WTC11 (cell line): ENCODE measurements around the gene COL4A2. TPM values are rescaled to one million over a fixed set of nuclear protein-coding genes. Genes with fewer than 3 reads are reported as not detected.
A peak's percentile ranks its signal among the peaks of the same experiment; 100 is the strongest.

Experiments used
- ATAC-seq: fragments of 200-7000 bp; cut with Tn5 transposase; 2 replicates; pipeline ENCODE4 v1.10.0; 2021; ENCODE audit warnings: mild to moderate bottlenecking, moderate library complexity
- CTCF ChIA-PET: fragments of 300-600 bp; sonication (Branson Sonifier 250); formaldehyde crosslinking; loops from one replicate; lab custom pipeline; 2021; ENCODE audit warnings: antibody characterized with exemption; lab: Charles Lee
- POLR2A ChIA-PET: fragments of 350-600 bp; sonication (Branson Sonifier 250); formaldehyde crosslinking; loops from one replicate; lab custom pipeline; 2021; ENCODE audit warnings: antibody characterized with exemption; lab: Charles Lee
- DNase-seq: peaks from one replicate; pipeline ENCODE4 v3.0.0; 2021; ENCODE audit warnings: low spot score
- H3K27ac Mint-ChIP-seq: 2 replicates; pipeline ENCODE4 v1.8.0; 2021; ENCODE audit warnings: mixed read lengths
- H3K27me3 Mint-ChIP-seq: 2 replicates; pipeline ENCODE4 v1.8.0; 2021; ENCODE audit warnings: low read depth, mild to moderate bottlenecking, moderate library complexity, mixed read lengths
- H3K36me3 Mint-ChIP-seq: 2 replicates; pipeline ENCODE4 v1.8.0; 2021; ENCODE audit warnings: mixed read lengths
- H3K4me1 Mint-ChIP-seq: 2 replicates; pipeline ENCODE4 v1.8.0; 2022; ENCODE audit warnings: mixed read lengths
- H3K4me3 Mint-ChIP-seq: 2 replicates; pipeline ENCODE4 v1.8.0; 2021; ENCODE audit warnings: mild to moderate bottlenecking, moderate library complexity, mixed read lengths
- H3K9me3 Mint-ChIP-seq: 2 replicates; pipeline ENCODE4 v1.8.0; 2021; ENCODE audit warnings: mixed read lengths
- ELF4 ChIP-seq: sonication (generic); formaldehyde crosslinking; IDR thresholded peaks from 2 replicates; pipeline ENCODE4 v1.8.1; 2022; ENCODE audit warnings: low read depth, mild to moderate bottlenecking, moderate library complexity, missing genetic modification reagents
- EMX1 ChIP-seq: fragments of 250-450 bp; sonication (Bioruptor Pico); IDR thresholded peaks from 2 replicates; pipeline ENCODE4 v1.8.0; 2021; ENCODE audit warnings: mild to moderate bottlenecking
- ESRRA ChIP-seq: sonication (generic); formaldehyde crosslinking; IDR thresholded peaks from 2 replicates; pipeline ENCODE4 v1.8.1; 2022; ENCODE audit warnings: mild to moderate bottlenecking, missing genetic modification reagents, borderline replicate concordance
- FOXP1 ChIP-seq: sonication (generic); formaldehyde crosslinking; IDR thresholded peaks from 2 replicates; pipeline ENCODE4 v1.8.0; 2022; ENCODE audit warnings: missing genetic modification reagents, mild to moderate bottlenecking, moderate library complexity, borderline replicate concordance
- GRHL2 ChIP-seq: fragments of 250-450 bp; sonication (Bioruptor Pico); IDR thresholded peaks from 2 replicates; pipeline ENCODE4 v1.8.0; 2022; ENCODE audit warnings: mild to moderate bottlenecking, moderate library complexity; ENCODE audit not compliant: insufficient replicate concordance, severe bottlenecking
- HMGA2 ChIP-seq: fragments of 250-450 bp; sonication (Bioruptor Pico); IDR thresholded peaks from 2 replicates; pipeline ENCODE4 v1.4.0; 2021; ENCODE audit warnings: mild to moderate bottlenecking, moderate library complexity
- JUN ChIP-seq: sonication (generic); formaldehyde crosslinking; IDR thresholded peaks from 2 replicates; pipeline ENCODE4 v1.8.0; 2023; ENCODE audit warnings: mild to moderate bottlenecking, missing genetic modification reagents
- NFE2L1 ChIP-seq: sonication (generic); formaldehyde crosslinking; IDR thresholded peaks from 2 replicates; pipeline ENCODE4 v1.8.1; 2023; ENCODE audit warnings: missing genetic modification reagents
- NFYB ChIP-seq: sonication (generic); formaldehyde crosslinking; conservative IDR thresholded peaks from 2 replicates; pipeline ENCODE4 v1.8.0; 2022; ENCODE audit warnings: low read depth, missing genetic modification reagents
- NR2C2 ChIP-seq: sonication (generic); formaldehyde crosslinking; IDR thresholded peaks from 2 replicates; pipeline ENCODE4 v1.8.0; 2022; ENCODE audit warnings: mild to moderate bottlenecking, missing genetic modification reagents
- OVOL2 ChIP-seq: fragments of 250-450 bp; sonication (Bioruptor Pico); IDR thresholded peaks from 2 replicates; pipeline ENCODE4 v1.9.0; 2021; ENCODE audit warnings: mild to moderate bottlenecking, borderline replicate concordance
- TEAD1 ChIP-seq: sonication (generic); formaldehyde crosslinking; IDR thresholded peaks from 2 replicates; pipeline ENCODE4 v1.8.0; 2022; ENCODE audit warnings: mild to moderate bottlenecking, missing genetic modification reagents
- ZBTB21 ChIP-seq: sonication (generic); formaldehyde crosslinking; IDR thresholded peaks from 2 replicates; pipeline ENCODE4 v1.8.1; 2023; ENCODE audit warnings: mild to moderate bottlenecking, missing genetic modification reagents, borderline replicate concordance
- ZNF396 ChIP-seq: fragments of 250-450 bp; sonication (Bioruptor Pico); IDR thresholded peaks from 2 replicates; pipeline ENCODE4 v1.8.0; 2021; ENCODE audit warnings: mild to moderate bottlenecking, moderate library complexity, borderline replicate concordance
- total RNA-seq: library from RNA; stranded (reverse); gene quantifications from 3 replicates; pipeline ENCODE4 v1.2.3, GENCODE V29; 2021
- TF ChIP-seq, protein P1 (sequence below): sonication (generic); formaldehyde crosslinking; IDR thresholded peaks from 2 replicates; pipeline ENCODE4 v1.8.1; 2023; ENCODE audit warnings: mild to moderate bottlenecking, moderate library complexity, missing genetic modification reagents
- TF ChIP-seq, protein P2 (sequence below): sonication (generic); formaldehyde crosslinking; conservative IDR thresholded peaks from 2 replicates; pipeline ENCODE4 v1.8.1; 2022; ENCODE audit warnings: mild to moderate bottlenecking, missing genetic modification reagents
- TF ChIP-seq, protein P3 (sequence below): fragments of 250-450 bp; sonication (Bioruptor Pico); IDR thresholded peaks from 2 replicates; pipeline ENCODE4 v1.9.0; 2021; ENCODE audit warnings: mild to moderate bottlenecking
- TF ChIP-seq, protein P4 (sequence below): sonication (generic); formaldehyde crosslinking; IDR thresholded peaks from 2 replicates; pipeline ENCODE4 v1.8.0; 2022; ENCODE audit warnings: mild to moderate bottlenecking, missing genetic modification reagents
- TF ChIP-seq, protein P5 (sequence below): sonication (generic); formaldehyde crosslinking; IDR thresholded peaks from 2 replicates; pipeline ENCODE4 v1.8.0; 2022; ENCODE audit warnings: mild to moderate bottlenecking, missing genetic modification reagents
- TF ChIP-seq, protein P6 (sequence below): sonication (generic); formaldehyde crosslinking; IDR thresholded peaks from 2 replicates; pipeline ENCODE4 v1.8.0; 2022; ENCODE audit warnings: mild to moderate bottlenecking, missing genetic modification reagents
- TF ChIP-seq, protein P7 (sequence below): sonication (generic); formaldehyde crosslinking; IDR thresholded peaks from 2 replicates; pipeline ENCODE4 v1.8.1; 2022; ENCODE audit warnings: mild to moderate bottlenecking, missing genetic modification reagents, moderate library complexity, borderline replicate concordance
- TF ChIP-seq, protein P8 (sequence below): sonication (generic); formaldehyde crosslinking; IDR thresholded peaks from 2 replicates; pipeline ENCODE4 v1.8.1; 2023; ENCODE audit warnings: mild to moderate bottlenecking, missing genetic modification reagents, moderate library complexity

Gene COL4A2
- total RNA-seq, 1 experiment from 2014 or later = 109 TPM

DNA sequence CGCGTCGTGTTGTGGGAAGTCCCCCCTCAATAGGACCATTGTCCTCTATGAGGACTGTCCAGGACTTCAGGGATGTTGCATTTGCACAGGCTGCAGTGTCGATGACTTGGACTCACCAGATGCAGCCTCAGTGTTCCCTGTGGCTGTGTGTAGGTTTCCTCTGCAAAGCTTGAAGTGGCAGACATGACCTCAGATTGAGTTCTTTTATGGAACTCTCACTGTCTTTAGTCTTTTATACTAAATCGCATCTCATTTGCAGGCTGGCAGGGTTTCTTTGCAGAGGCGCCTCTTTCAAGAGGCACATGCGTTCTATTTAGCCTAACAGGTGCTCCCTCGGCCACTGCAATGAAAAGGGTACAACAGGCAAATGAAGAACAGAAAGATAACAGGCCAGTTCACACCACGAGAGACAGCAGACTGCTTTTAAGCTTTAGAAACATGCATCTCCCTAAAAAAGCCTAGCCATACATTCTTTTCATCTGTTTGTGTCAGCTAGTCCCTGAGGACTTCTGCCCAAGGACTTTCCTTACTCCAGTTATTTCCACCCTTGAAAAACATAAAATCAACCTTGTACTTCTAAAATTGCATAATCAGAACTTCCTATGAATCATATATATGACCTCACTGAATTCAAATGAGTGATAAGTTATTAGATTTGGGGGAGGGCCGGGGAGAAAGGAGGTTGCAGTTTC is 136.0 kb downstream of the COL4A2 start (continued):
- TF ChIP-seq, protein P1, sequence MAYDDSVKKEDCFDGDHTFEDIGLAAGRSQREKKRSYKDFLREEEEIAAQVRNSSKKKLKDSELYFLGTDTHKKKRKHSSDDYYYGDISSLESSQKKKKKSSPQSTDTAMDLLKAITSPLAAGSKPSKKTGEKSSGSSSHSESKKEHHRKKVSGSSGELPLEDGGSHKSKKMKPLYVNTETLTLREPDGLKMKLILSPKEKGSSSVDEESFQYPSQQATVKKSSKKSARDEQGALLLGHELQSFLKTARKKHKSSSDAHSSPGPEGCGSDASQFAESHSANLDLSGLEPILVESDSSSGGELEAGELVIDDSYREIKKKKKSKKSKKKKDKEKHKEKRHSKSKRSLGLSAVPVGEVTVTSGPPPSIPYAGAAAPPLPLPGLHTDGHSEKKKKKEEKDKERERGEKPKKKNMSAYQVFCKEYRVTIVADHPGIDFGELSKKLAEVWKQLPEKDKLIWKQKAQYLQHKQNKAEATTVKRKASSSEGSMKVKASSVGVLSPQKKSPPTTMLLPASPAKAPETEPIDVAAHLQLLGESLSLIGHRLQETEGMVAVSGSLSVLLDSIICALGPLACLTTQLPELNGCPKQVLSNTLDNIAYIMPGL = no peak

DNA sequence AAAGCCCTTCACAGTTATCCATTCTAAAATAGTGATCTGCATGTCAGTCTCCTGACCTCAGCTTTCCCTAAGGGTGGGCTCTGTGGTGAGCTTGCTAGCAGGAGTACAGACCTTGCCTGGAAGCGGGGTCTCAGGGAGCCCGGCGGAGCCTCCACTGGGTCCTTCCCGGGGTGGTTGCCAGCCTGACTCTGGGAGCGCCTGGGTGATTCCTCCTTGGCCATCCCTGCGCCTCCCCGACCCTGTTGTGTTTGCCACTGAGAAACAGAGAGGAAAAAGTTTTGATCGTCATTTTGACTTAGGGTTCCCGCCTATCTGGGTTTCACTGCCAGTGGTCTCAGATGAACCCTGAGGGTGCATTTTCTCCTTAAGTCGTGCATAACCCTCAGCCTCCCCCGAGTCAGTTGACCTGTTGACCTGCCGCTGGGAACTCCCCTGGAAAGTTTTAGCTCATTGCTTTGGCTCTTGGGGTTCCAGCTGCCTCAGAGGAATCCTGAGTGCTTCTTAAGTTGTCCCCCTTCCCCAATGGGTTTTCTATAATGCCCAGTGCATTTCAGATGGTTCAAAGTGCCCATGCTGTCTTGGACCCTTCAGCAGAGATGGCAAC is 136.6 kb downstream of the COL4A2 start:
- peaks cover 21% of the 10 kb centered on the region for H3K36me3 Mint-ChIP-seq
- ChIA-PET POLR2A (no interaction called here), CTCF (interaction anchor here (0.9 to 2.0 kb wide), 5 partner anchors 12 to 204 kb away, joined by 3 to 16 read pairs (median 3); no protein-coding TSS in a partner anchor)
- peak; percentile 20; the same call in 1 of the 2 replicates for ATAC-seq
- H3K27ac Mint-ChIP-seq = no peak overlapping the region
- H3K27me3 Mint-ChIP-seq = no peaks in the 10 kb centered on the region
- peaks cover 18% of the 10 kb centered on the region for H3K4me1 Mint-ChIP-seq
- TF ChIP-seq FOXP1 (CRISPR knock-in tag) = no peak
- TF ChIP-seq ZNF396 (CRISPR knock-in tag) = no peak
- no peak for TF ChIP-seq ZBTB21 (CRISPR knock-in tag)
- TF ChIP-seq, protein P2, sequence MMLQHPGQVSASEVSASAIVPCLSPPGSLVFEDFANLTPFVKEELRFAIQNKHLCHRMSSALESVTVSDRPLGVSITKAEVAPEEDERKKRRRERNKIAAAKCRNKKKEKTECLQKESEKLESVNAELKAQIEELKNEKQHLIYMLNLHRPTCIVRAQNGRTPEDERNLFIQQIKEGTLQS (CRISPR knock-in tag) = no peak
- TF ChIP-seq, protein P3, sequence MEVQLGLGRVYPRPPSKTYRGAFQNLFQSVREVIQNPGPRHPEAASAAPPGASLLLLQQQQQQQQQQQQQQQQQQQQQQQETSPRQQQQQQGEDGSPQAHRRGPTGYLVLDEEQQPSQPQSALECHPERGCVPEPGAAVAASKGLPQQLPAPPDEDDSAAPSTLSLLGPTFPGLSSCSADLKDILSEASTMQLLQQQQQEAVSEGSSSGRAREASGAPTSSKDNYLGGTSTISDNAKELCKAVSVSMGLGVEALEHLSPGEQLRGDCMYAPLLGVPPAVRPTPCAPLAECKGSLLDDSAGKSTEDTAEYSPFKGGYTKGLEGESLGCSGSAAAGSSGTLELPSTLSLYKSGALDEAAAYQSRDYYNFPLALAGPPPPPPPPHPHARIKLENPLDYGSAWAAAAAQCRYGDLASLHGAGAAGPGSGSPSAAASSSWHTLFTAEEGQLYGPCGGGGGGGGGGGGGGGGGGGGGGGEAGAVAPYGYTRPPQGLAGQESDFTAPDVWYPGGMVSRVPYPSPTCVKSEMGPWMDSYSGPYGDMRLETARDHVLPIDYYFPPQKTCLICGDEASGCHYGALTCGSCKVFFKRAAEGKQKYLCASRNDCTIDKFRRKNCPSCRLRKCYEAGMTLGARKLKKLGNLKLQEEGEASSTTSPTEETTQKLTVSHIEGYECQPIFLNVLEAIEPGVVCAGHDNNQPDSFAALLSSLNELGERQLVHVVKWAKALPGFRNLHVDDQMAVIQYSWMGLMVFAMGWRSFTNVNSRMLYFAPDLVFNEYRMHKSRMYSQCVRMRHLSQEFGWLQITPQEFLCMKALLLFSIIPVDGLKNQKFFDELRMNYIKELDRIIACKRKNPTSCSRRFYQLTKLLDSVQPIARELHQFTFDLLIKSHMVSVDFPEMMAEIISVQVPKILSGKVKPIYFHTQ (CRISPR knock-in tag) = no peak
- no peak for TF ChIP-seq ELF4
- TF ChIP-seq, protein P4, sequence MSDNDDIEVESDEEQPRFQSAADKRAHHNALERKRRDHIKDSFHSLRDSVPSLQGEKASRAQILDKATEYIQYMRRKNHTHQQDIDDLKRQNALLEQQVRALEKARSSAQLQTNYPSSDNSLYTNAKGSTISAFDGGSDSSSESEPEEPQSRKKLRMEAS (CRISPR knock-in tag) = no peak
- TF ChIP-seq HMGA2 = no peak
- no peak for TF ChIP-seq NR2C2
- no peaks in the 10 kb centered on the region for H3K9me3 Mint-ChIP-seq
- no peak for DNase-seq
- H3K4me3 Mint-ChIP-seq = no peak overlapping the region

DNA sequence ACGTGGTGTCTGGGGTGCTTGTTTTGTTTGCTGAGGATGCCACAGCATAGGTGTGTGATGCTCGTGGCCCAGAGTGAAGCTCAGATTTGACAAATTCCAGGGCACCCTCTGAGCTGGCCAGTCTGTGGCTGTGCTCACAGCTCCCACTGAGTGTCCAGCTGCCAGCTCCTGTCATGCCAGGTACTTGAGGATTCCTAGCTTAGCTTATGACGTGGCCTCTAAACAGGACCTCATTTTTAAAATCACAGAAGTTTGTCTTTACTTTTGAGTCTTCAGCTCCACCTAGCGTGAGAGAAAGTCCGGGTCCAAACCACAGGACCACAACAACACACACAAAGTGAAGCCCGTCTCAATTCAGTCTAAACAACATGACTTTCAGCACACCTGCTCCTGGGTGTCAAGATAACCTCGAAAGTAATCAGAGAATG is 137.2 kb downstream of the COL4A2 start:
- ATAC-seq = no peak
- TF ChIP-seq TEAD1 (CRISPR knock-in tag) (no peak), OVOL2 (CRISPR knock-in tag) (no peak), JUN (CRISPR knock-in tag) (no peak), ESRRA (no peak), NFE2L1 (CRISPR knock-in tag) (no peak), EMX1 (CRISPR knock-in tag) (no peak), NFYB (CRISPR knock-in tag) (no peak), GRHL2 (CRISPR knock-in tag) (no peak)
- TF ChIP-seq, protein P5, sequence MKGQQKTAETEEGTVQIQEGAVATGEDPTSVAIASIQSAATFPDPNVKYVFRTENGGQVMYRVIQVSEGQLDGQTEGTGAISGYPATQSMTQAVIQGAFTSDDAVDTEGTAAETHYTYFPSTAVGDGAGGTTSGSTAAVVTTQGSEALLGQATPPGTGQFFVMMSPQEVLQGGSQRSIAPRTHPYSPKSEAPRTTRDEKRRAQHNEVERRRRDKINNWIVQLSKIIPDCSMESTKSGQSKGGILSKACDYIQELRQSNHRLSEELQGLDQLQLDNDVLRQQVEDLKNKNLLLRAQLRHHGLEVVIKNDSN = no peak
- TF ChIP-seq, protein P6, sequence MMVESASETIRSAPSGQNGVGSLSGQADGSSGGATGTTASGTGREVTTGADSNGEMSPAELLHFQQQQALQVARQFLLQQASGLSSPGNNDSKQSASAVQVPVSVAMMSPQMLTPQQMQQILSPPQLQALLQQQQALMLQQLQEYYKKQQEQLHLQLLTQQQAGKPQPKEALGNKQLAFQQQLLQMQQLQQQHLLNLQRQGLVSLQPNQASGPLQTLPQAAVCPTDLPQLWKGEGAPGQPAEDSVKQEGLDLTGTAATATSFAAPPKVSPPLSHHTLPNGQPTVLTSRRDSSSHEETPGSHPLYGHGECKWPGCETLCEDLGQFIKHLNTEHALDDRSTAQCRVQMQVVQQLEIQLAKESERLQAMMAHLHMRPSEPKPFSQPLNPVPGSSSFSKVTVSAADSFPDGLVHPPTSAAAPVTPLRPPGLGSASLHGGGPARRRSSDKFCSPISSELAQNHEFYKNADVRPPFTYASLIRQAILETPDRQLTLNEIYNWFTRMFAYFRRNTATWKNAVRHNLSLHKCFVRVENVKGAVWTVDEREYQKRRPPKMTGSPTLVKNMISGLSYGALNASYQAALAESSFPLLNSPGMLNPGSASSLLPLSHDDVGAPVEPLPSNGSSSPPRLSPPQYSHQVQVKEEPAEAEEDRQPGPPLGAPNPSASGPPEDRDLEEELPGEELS (CRISPR knock-in tag) = no peak
- TF ChIP-seq, protein P7, sequence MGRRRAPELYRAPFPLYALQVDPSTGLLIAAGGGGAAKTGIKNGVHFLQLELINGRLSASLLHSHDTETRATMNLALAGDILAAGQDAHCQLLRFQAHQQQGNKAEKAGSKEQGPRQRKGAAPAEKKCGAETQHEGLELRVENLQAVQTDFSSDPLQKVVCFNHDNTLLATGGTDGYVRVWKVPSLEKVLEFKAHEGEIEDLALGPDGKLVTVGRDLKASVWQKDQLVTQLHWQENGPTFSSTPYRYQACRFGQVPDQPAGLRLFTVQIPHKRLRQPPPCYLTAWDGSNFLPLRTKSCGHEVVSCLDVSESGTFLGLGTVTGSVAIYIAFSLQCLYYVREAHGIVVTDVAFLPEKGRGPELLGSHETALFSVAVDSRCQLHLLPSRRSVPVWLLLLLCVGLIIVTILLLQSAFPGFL = no peak
- TF ChIP-seq, protein P8, sequence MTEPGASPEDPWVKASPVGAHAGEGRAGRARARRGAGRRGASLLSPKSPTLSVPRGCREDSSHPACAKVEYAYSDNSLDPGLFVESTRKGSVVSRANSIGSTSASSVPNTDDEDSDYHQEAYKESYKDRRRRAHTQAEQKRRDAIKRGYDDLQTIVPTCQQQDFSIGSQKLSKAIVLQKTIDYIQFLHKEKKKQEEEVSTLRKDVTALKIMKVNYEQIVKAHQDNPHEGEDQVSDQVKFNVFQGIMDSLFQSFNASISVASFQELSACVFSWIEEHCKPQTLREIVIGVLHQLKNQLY = no peak

More for the DNA sequence above, 137.2 kb downstream of the COL4A2 start:
- H3K9me3 Mint-ChIP-seq = no peaks in the 10 kb centered on the region
- H3K27me3 Mint-ChIP-seq = no peaks in the 10 kb centered on the region
- no peak overlapping the region for H3K4me3 Mint-ChIP-seq
- DNase-seq = no peak
- H3K27ac Mint-ChIP-seq = no peak overlapping the region
- peaks cover 18% of the 10 kb centered on the region for H3K4me1 Mint-ChIP-seq
- ChIA-PET CTCF (interaction anchor here (0.9 to 2.0 kb wide), 6 partner anchors 12 to 205 kb away, joined by 3 to 16 read pairs (median 4); no protein-coding TSS in a partner anchor), POLR2A (no interaction called here)
- peaks cover 21% of the 10 kb centered on the region for H3K36me3 Mint-ChIP-seq
